Uterus (tissue), 4 donors: ENCODE measurements around the gene ADAR. TPM values are rescaled to one million over a fixed set of nuclear protein-coding genes. Genes with fewer than 3 reads are reported as not detected.

ENCODE experiments used
- DNase-seq, 2 donors: peaks; one replicate each; pipeline ENCODE4 v3.0.0-alpha.2; 2019 to 2020
- H3K27ac ChIP-seq, 2 donors: fragments of 200-600 bp; sonication (generic); 1 replicate in 1 of 2; 2 replicates in 1 of 2; pipeline ENCODE4 v1.5.1; 2016 to 2018
- H3K27me3 ChIP-seq, 2 donors: fragments of 200-600 bp; sonication (generic); one replicate each; pipeline ENCODE4 v1.5.1; 2018 to 2019; ENCODE audit warnings: control low read depth in 1 of 2
- H3K36me3 ChIP-seq, 2 donors: fragments of 200-600 bp; sonication (generic); one replicate each; pipeline ENCODE4 v1.5.1; 2019; ENCODE audit warnings: control low read depth in 1 of 2
- H3K4me1 ChIP-seq, 2 donors: fragments of 200-600 bp; sonication (generic); one replicate each; pipeline ENCODE4 v1.5.1; 2018 to 2019; ENCODE audit warnings: control low read depth in 1 of 2
- H3K4me3 ChIP-seq, 2 donors: fragments of 200-600 bp; sonication (generic); 1 replicate in 1 of 2; 2 replicates in 1 of 2; pipeline ENCODE4 v1.5.1; 2018 to 2019; ENCODE audit warnings: mild to moderate bottlenecking in 1 of 2
- H3K9me3 ChIP-seq, 2 donors: fragments of 200-600 bp; sonication (generic); one replicate each; pipeline ENCODE4 v1.5.1; 2019; ENCODE audit warnings: control low read depth in 1 of 2
- POLR2A ChIP-seq, 2 donors: fragments of 450-650 bp; IDR thresholded peaks; one replicate each; pipeline ENCODE4 v1.6.1; 2016; ENCODE audit warnings: antibody characterized with exemption in 2 of 2, mild to moderate bottlenecking in 1 of 2, moderate library complexity in 1 of 2
- intact Hi-C: fragments of 100-400 bp; cut with DNase I; formaldehyde crosslinking; loops from one replicate; pipeline ENCODE4 v1.15.1; 2023; ENCODE audit warnings: low total_unique reads
- total RNA-seq, 4 donors: library from RNA; depleted of rRNA in 3 of 4; stranded (reverse); fragments of >200 nt in 3 of 4; gene quantifications; one replicate each; pipeline versions ENCODE4 v1.1.0 to v1.2.4, GENCODE V29; 2014 to 2023
- TF ChIP-seq, protein P1 (sequence below), 4 experiments: fragments of 200-600 bp in 2 of 4; fragments of 450-650 bp in 2 of 4; sonication (generic) in 2 of 4; IDR thresholded peaks; one replicate each; pipeline ENCODE4 v1.5.1; 2016 to 2019; ENCODE audit warnings: antibody characterized with exemption in 4 of 4, mild to moderate bottlenecking in 2 of 4, moderate library complexity in 1 of 4
- donor health status: DM: yes; HTN: yes; CAD: no.

ADAR gene
- total RNA-seq, 4 donors from 2014 or later: 50.9 to 212 (median 101) TPM

DNA sequence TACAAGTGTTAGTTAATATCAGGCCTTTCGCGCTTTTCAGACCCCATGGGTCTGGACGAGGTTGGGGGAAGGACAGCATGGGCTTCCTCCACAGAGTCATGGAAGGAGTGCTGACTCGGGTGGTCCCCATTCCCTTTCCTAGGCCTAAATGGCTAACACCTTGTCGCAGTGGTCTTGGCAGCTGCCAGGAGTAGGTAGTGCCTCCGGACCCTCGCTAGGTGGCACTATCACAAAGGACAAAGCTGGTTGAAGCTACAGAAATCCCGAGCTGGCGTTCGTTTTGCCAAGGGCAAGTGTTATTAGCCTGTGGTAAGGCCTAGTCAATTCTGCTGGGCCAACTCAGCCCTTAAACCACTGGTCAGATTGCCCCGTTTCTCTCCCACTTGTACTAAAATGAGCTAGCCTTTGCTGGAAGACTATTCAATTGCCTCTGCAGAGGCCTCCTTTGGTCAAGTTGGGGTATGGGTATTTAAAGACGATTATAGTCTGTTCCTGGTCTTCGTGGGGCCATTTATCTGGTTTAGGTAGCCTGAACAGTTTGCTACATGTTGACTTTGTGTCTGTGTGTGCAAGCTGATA is 48.4 kb downstream of the ADAR start:
- DNase-seq: peak; percentile 84 to 88
- no peaks in the 10 kb centered on the region for H3K27me3 ChIP-seq
- intact Hi-C loops: no loop called here
- H3K4me1 ChIP-seq: peaks cover 0 to 10% of the 10 kb centered on the region in 2 donors
- H3K4me3 ChIP-seq: peak overlapping the region; percentile 51 to 81
- H3K27ac ChIP-seq: peak overlapping the region; percentile 89 to 91
- no peaks in the 10 kb centered on the region for H3K9me3 ChIP-seq
- no peak for TF ChIP-seq POLR2A (IDR thresholded peaks at IDR 0.05)
- TF ChIP-seq, protein P1, sequence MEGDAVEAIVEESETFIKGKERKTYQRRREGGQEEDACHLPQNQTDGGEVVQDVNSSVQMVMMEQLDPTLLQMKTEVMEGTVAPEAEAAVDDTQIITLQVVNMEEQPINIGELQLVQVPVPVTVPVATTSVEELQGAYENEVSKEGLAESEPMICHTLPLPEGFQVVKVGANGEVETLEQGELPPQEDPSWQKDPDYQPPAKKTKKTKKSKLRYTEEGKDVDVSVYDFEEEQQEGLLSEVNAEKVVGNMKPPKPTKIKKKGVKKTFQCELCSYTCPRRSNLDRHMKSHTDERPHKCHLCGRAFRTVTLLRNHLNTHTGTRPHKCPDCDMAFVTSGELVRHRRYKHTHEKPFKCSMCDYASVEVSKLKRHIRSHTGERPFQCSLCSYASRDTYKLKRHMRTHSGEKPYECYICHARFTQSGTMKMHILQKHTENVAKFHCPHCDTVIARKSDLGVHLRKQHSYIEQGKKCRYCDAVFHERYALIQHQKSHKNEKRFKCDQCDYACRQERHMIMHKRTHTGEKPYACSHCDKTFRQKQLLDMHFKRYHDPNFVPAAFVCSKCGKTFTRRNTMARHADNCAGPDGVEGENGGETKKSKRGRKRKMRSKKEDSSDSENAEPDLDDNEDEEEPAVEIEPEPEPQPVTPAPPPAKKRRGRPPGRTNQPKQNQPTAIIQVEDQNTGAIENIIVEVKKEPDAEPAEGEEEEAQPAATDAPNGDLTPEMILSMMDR (IDR thresholded peaks at IDR 0.05): peak; percentile 88 to 95 (median 93)
- H3K36me3 ChIP-seq: no peaks in the 10 kb centered on the region

DNA sequence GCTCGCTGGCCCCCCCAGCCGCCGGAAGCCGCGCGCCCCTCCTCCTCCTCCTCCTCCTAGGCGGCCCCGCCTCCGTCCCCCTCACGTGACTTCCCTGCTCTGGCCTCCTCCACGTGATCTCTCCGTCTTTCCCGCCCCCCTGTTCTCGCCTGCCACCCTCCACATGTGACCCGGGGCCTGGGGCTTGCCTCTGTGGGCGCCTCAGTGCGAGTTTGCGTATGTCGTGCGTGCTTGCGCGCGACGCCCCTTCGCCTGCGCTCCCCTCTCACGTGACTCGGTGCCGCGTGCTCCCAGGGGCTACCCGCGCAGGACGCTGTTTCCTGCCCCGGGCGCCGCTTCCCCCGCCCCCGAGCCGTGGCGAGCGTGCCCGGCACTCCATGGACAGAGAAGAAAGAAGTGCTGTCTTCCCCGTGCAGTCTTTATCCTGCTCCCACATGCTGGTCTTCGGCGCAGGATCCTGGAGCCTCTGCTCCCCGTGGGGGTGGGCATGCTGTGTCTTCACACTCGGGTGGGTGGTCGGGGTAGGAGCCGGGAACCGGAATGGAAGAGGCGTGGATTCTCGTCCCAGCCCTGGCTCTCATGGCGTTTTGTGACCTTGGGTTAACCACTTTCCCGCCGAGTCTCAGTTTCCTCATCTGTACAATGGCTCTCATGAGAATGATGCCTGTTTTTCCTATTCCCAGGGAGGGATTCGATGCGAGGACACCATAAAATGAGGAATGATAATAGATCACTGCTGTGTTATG is 49.1 kb downstream of the ADAR start:
- peak overlapping the region; percentile 89 to 91 for H3K27ac ChIP-seq
- TF ChIP-seq POLR2A (IDR thresholded peaks at IDR 0.05): peak; percentile 15 to 62
- TF ChIP-seq, protein P1 (IDR thresholded peaks at IDR 0.05): peak in 1 of 4 experiments; percentile 36
- H3K4me1 ChIP-seq: peaks cover 0 to 10% of the 10 kb centered on the region in 2 donors
- peak; percentile 98 to 99 for DNase-seq
- H3K27me3 ChIP-seq: no peaks in the 10 kb centered on the region
- intact Hi-C loops: no loop called here
- no peaks in the 10 kb centered on the region for H3K36me3 ChIP-seq
- H3K9me3 ChIP-seq: no peaks in the 10 kb centered on the region
- H3K4me3 ChIP-seq: peak overlapping the region; percentile 51 to 81

- H3K9me3 ChIP-seq: no peaks in the 10 kb centered on the region
- H3K27me3 ChIP-seq: no peaks in the 10 kb centered on the region
- peak within 1 kb of the TSS; percentile 89 to 91 for H3K27ac ChIP-seq
- no peaks in the 10 kb centered on the region for H3K36me3 ChIP-seq
- intact Hi-C loops: no loop called here
- TF ChIP-seq, protein P1 (IDR thresholded peaks at IDR 0.05): no peak
- no peak for TF ChIP-seq POLR2A (IDR thresholded peaks at IDR 0.05)
- H3K4me3 ChIP-seq: peak within 1 kb of the TSS; percentile 81 to 83
- DNase-seq: peak; percentile 47 to 55
- H3K4me1 ChIP-seq: peaks cover 0 to 10% of the 10 kb centered on the region in 2 donors
Measured at GRCh38 chr1:154557939-154558719, 49.9 kb downstream of the ADAR start, which contains the start of gene UBE2Q1. Gene UBE2Q1, minus strand, starts transcription at chr1:154558662. Its CDS starts 109 bp downstream, at chr1:154558553.

DNA sequence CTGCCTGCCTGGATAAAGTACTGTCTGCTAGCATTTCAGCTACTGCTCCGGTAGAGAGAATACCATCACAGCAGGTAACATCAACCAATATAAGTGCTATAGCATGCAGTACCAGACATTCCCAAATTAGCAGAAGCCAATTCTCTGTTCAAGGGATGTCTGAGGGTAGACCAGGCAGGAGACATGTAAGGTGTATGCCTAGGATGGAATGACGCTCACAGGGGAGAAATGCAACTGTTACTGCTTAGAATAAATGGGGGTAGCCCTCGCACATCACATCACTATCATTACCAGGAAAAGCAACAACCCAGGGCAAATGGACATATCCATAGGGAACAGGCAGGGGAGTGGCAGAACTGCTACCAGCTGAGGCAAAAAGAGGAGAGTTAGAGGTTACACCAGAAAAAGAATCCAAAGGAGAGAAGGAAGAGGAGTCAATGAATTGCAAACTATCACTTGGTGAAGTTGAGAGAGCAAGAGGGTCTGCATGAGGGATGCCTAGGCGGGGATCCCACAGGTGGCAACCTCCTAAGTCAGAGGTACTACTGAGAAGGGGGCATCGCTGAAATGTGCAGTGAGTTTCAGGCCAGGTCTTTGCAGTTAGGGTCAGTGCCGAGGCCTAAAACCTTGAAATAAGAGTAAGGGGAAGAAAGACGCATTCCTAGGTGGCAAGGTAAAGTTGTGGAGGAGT is 50.6 kb downstream of the ADAR start:
- no peaks in the 10 kb centered on the region for H3K36me3 ChIP-seq
- no peak for TF ChIP-seq POLR2A (IDR thresholded peaks at IDR 0.05)
- TF ChIP-seq, protein P1 (IDR thresholded peaks at IDR 0.05): no peak
- H3K27ac ChIP-seq: peak overlapping the region; percentile 89 to 91
- H3K4me3 ChIP-seq: peak overlapping the region; percentile 81 to 83
- no peak for DNase-seq
- H3K9me3 ChIP-seq: no peaks in the 10 kb centered on the region
- intact Hi-C loops: no loop called here
- no peaks in the 10 kb centered on the region for H3K27me3 ChIP-seq
- H3K4me1 ChIP-seq: peaks cover 0 to 10% of the 10 kb centered on the region in 2 donors
